Activated CD8-positive, alpha-beta memory T cell treated with anti-CD3 and anti-CD28 coated beads, Interleukin-2, amount 50 U/mL, for 4 hours (primary cell): ENCODE results near the gene NHLRC4.
"Not testable (repeated sequence)": the region's sequence is repeated elsewhere in the genome, so short reads cannot be mapped to it uniquely, and the experiment has no call there.

ENCODE experiments used
- DNase-seq: peaks from one replicate; pipeline ENCODE4 v3.0.0-alpha.2; 2020

Gene NHLRC4

GRCh38 chr16:586047-586644 lies 19.3 kb downstream of the NHLRC4 start:
- no peak for DNase-seq

DNA sequence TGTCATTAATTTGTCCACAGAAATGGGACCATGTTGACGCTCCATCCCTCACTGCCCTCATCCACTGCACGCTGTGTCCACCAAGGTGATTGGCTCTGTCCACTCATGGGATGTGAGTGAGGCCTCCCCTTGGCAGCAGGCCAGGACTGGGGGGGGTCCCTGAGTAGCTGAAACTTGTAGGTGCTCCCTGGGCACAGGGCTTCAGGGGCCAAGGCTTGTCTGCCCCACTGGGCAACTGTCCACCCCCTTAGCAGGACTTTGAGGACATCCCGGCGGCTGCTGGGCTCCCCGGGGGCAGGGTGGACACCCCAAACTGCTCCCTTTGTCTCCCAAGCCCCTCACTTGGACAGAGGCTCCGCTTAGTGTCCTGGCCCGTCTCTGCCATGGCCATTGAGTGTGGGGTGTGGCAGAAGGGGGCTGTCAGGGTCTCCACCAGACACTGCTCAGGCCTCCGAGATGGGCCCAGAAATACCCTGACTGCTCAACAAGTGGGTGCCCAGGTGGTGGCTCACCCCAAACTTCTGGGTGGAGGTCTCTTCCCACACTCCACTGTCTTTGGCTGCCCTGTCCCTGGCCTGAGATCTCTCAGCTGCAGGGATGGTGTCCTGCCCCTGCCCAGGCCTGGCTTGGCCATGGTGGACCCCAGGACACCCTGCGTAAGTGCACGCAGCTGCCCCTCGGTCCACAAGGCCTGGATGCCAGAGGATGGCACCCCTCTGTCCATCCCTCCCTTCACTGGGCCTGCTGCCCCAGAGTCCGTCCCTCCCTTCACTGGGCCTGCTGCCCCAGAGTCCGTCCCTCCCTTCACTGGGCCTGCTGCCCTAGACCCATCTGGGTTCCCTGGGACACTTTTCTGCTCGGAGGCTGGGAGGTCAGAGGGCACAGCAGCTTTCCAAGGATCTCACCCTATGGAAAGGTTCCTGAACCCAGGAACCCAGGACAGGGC lies 20.1 kb downstream of the NHLRC4 start:
- no peak for DNase-seq

DNA sequence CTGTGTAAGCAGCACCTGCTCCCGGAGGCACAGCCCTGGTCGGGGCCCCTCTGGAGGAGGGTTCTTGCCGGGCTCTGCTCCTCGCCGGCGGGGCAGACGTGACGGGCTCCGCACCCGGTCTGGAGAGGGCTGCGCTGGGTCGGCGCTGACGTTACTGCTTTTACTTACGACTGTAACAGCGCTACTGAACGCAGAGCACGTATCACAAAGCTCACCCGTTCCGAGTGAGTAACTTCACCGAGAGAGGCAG lies 21.8 kb downstream of the NHLRC4 start:
- peak; percentile 61 for DNase-seq

DNA sequence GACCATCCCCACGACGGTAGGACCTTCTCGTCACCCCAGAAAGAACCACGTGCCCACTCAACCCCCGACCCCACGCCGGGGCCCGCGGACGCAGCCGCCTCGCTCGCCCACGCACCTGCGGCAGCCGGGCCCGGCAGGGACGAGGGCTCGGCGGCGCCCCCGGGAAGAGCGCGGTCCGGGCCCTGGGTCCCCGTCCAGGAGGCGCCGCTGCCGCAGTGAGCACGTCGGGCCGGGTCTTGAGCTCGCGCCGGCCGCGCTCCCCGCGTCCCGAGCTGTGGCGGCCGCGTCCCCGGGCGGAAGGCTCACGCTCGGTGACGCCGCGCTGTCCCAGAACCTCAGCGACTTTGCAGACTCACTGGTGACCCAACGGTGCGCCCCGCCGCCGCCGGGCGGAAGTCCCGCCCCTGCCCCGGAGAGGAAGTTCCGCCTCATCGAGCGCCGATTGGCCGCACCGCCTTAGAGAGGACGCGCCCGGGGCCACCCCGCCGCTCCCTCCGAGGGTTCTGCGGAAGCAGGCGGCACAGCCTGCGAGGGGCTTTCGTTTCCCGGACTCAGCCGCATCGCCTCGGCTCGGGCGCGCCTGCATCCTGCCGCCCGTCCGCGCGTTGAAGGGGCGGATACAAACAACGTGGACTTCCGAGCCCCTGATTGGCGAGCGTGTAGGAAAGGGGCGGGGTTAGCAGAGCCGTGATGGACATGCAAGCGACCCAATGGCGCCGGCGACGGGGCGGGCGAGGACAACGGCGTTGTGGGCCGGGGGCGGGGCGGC lies 22.3 kb downstream of the NHLRC4 start:
- DNase-seq, result peak; percentile 97

DNA sequence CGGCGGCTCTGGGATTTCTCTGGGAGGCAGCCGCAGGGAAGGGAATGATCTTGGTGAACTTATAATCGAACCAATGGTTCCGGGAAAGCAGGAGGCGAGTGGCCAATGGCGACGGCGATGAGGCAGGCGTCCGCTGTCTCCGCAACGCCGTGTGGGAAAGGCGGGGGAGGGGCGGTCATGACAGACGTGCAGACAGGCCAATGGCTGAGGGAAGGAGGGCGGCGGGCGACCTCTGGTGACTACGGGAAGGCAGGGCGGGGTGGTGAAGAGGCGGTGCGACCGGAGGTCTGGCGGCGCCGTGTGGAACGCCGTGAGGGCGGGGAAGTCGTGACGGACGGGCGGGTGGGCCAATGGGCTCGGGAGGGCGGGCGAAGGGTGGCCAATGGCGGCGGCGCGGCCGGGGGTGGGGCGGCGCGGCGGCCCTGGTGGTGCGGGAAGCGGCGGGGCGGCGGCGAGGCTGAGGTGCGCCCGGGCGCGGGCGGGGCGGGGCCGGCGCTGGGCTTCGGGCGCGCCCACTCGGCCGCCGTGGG lies 22.9 kb downstream of the NHLRC4 start, which contains the start of gene RAB40C:
Gene RAB40C, plus strand, starts transcription at position 409 of the 530 bp plus-strand sequence. CDS start 226 bp downstream, outside the sequence.
- DNase-seq, result peak; percentile 98

DNA sequence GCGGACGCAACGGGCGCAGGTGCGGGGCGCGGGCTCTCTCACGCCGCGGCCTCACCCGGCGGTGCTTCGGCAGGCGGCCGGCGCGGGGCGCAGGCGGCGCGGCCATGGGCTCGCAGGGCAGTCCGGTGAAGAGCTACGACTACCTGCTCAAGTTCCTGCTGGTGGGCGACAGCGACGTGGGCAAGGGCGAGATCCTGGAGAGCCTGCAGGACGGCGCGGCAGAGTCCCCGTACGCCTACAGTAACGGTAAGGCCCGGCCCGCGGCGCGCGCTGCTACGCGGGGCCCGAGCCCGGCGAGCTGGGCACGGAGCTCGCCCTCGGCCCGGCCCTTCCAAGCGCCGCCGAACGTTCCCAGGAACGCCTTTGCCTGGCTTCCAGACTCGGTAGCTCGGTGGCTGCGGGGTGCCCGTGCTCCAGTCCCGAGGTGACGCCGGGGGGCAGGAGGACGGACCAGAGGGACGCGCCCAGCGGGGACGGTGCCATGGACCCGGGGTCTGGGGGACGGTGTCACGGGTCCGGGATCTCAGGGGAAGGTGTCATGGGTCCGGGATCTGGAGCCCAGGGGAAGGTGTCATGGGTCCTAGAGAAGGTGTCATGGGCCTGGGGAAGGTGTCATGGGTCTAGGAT lies 23.5 kb downstream of the NHLRC4 start:
- DNase-seq, result no peak

- no peak for DNase-seq
Observed at GRCh38 chr16:590815-591200, 24.0 kb downstream of the NHLRC4 start.

DNA sequence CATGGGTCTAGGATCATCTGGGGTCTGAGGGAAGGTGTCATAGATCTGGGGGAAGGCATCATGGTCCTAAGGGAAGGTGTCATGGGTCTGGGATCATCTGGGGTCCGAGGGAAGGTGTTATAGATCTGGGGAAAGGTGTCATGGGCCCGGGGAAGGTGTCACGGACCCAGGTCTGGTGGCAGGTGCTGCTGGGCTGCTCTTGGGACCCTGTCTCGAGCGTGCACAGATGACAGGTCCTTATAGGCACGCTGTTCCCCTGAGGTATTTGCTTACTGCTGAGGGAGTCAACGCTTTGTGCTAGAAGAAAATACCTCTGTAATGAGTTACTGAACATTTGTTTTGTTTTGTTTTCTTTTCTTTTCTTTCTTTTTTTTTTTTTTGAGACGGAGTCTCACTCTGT lies 24.4 kb downstream of the NHLRC4 start:
- DNase-seq, result no peak

GRCh38 chr16:591892-592517 lies 25.2 kb downstream of the NHLRC4 start:
- DNase-seq, result no peak

DNA sequence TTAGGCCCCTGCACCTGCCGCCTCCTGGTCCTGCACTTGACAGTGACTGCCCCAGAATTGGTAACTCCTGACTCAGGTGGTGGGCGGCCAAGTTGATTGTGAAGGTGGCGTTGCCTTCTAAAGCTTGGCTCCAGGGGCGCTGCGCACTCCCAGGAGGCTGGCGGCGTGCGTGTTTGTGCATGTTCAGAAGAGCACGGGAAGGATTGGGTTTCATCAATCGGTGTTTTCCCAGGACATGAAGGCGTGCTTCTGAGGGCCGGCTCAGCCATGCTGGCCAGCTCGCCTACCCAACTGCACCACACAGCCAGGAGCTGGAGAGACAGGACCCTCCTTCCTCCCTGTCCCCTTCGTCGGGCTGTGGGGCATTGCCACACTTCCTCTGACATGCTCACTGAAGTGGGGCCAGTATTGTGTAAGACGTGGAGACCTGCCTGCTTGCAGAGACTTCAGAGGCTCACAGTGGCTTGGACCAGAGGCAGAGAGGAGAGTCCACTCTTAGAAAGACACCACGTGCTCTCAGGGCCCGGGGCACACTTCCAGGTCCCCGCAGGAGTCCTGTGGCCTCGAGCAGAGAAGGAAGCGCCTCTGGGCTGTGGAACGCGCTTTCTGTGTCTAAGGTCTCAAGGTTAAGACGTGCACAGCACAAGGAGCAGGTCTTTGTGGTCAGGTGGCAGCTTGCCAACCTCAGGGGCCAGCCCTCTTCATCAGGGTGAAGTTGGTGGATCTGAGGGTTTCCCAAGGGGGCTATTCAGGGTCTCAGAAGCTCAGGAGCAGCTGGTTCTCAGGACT lies 25.9 kb downstream of the NHLRC4 start:
- DNase-seq, result no peak

- no peak for DNase-seq
Observed at GRCh38 chr16:593406-593805, 26.6 kb downstream of the NHLRC4 start.

DNA sequence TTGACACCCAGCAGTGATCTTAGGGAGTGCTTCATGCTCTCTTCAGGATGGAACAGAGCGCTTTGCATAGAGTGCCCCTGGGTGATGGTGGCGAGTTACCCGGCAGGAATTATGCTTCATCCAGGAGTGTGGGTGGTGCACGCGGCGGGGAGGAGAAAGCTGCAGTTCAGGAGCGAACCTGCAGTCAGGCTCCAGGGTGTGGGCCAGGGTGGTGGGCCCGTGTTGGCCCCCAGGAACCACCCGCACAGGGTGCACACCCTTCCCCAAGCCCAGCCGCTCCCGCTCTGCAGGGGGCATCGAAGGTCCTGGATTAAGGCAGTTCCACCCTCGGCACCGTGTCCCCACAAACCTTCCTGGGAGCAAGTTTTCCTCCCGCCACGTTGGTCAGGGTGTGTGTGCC lies 27.0 kb downstream of the NHLRC4 start:
- DNase-seq, result no peak

DNA sequence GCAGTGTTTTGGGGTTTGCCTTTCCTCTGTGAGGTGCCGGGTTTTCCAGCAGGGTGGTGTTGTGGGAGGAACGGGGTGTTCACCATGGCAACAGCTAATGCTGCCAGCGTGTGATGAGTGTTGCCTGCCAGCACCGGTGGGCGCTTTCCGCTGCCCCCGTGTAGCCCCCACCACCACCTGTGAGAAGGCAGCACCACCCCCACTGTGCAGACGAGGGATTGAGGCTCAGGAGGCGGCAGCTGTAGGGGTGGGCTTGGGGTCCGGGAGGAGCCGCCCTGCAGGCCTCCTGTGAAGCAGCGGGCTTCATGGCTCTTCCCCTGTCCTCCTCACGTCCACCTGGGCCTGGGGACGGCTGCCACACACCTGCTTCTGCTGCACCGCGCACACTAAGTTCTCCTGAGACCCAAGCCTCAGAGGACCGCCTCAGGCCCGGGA lies 28.3 kb downstream of the NHLRC4 start:
- DNase-seq, result no peak

- DNase-seq, result no peak
Observed at GRCh38 chr16:595942-596735, 29.3 kb downstream of the NHLRC4 start.

GRCh38 chr16:596736-597060 lies 29.9 kb downstream of the NHLRC4 start:
- DNase-seq, result no peak

DNA sequence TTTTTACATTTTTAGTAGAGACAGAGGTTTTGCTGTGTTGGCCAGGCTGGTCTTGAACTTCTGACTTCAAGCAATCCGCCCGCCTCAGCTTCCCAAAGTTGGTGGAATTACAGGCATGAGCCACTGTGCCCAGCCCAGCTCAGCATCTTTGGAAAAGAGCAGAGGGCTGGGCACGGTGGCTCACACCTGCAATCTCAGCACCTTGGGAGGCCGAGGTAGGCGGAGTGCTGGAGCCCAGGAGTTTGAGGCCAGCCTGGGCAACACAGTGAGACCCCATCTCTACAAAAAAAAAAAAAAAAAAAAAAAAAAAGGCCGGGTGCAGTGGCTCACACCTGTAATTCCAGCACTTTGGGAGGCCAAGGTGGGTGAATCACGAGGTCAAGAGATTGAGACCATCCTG lies 30.9 kb downstream of the NHLRC4 start:
- not testable (repeated sequence) for DNase-seq

GRCh38 chr16:598823-599739 lies 32.3 kb downstream of the NHLRC4 start:
- DNase-seq, result no peak

GRCh38 chr16:600781-601180 lies 34.0 kb downstream of the NHLRC4 start:
- DNase-seq, result no peak

DNA sequence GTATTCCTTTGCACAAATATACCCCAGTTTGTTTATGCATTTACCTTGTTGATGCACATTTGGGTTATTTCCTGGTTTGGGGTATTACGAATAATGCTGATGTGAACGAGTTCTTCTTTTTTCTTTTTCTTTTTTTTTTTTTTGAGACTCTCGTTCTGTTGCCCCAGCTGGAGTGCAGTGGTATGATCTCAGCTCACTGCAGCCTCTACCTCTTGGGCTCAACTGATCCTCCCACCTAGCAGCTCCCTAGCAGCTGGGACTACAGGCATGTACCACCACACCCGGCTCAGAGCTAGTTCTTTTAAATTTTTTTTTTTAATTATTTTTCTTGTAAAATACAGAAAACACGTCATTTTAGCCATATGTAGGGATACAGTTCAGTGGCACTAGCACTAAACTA lies 37.1 kb downstream of the NHLRC4 start:
- no peak for DNase-seq
